DOHH2 (cell line): ENCODE results near the gene CYBRD1.
A peak's percentile ranks its signal among the peaks of the same experiment; 100 is the strongest.

Source experiments
- H3F3A ChIP-seq: fragments of 200-600 bp; sonication (generic), shearing (Covaris generic); 2 replicates; pipeline ENCODE4 v1.6.0; 2016; ENCODE audit warnings: antibody characterized with exemption, mild to moderate bottlenecking; ENCODE audit not compliant: control insufficient read depth, insufficient read depth
- H3K27ac ChIP-seq: fragments of 200-600 bp; sonication (generic); 2 replicates; pipeline ENCODE4 v1.5.1; 2014; ENCODE audit warnings: low read depth, mild to moderate bottlenecking, low read length, moderate library complexity
- H3K27me3 ChIP-seq: fragments of 200-600 bp; sonication (generic); 2 replicates; pipeline ENCODE4 v1.6.1; 2014; ENCODE audit warnings: mild to moderate bottlenecking, low read length, mixed read lengths; ENCODE audit not compliant: control insufficient read depth
- H3K36me3 ChIP-seq: fragments of 200-600 bp; sonication (generic); 2 replicates; pipeline ENCODE4 v1.6.1; 2014; ENCODE audit warnings: mild to moderate bottlenecking, low read length, moderate library complexity, mixed read lengths; ENCODE audit not compliant: control insufficient read depth
- H3K4me1 ChIP-seq: fragments of 200-600 bp; sonication (generic); 2 replicates; pipeline ENCODE4 v1.6.1; 2014; ENCODE audit warnings: mild to moderate bottlenecking, low read length, mixed read lengths; ENCODE audit not compliant: control insufficient read depth
- H3K4me2 ChIP-seq: fragments of 200-600 bp; sonication (generic); 2 replicates; pipeline ENCODE4 v1.6.0; 2014; ENCODE audit warnings: mild to moderate bottlenecking, low read length, moderate library complexity
- H3K4me3 ChIP-seq: fragments of 200-600 bp; sonication (generic); 2 replicates; pipeline ENCODE4 v1.5.1; 2014; ENCODE audit warnings: mild to moderate bottlenecking, low read length, mixed read lengths
- H3K79me2 ChIP-seq: fragments of 200-600 bp; sonication (generic); 2 replicates; pipeline ENCODE4 v1.6.1; 2014; ENCODE audit warnings: mild to moderate bottlenecking, low read length, mixed read lengths; ENCODE audit not compliant: control insufficient read depth
- H3K9me2 ChIP-seq: fragments of 200-600 bp; sonication (generic); replicated peaks from 2 replicates; pipeline ENCODE4 v1.6.1; 2014; ENCODE audit warnings: mild to moderate bottlenecking, low read length, mixed read lengths; ENCODE audit not compliant: control insufficient read depth
- H3K9me3 ChIP-seq: fragments of 200-600 bp; sonication (generic); 2 replicates; pipeline ENCODE4 v1.6.1; 2014; ENCODE audit warnings: antibody characterized with exemption, low read length, mixed read lengths; ENCODE audit not compliant: control insufficient read depth, insufficient read depth
- H4K20me1 ChIP-seq: fragments of 200-600 bp; sonication (generic); 2 replicates; pipeline ENCODE4 v1.6.0; 2014; ENCODE audit warnings: low read depth, mild to moderate bottlenecking, antibody characterized with exemption, low read length, moderate library complexity; ENCODE audit not compliant: control insufficient read depth, insufficient read depth
- CTCF ChIP-seq: fragments of 200-600 bp; sonication (generic); IDR thresholded peaks from one replicate; pipeline ENCODE4 v1.5.1; 2014; ENCODE audit warnings: antibody characterized with exemption, mild to moderate bottlenecking, low read depth, low read length; ENCODE audit not compliant: poor library complexity, severe bottlenecking
- EZH2phosphoT487 ChIP-seq: fragments of 200-600 bp; sonication (generic); IDR thresholded peaks from 2 replicates; pipeline ENCODE4 v1.6.1; 2017; ENCODE audit warnings: borderline replicate concordance, mild to moderate bottlenecking, antibody characterized with exemption, low read length, moderate library complexity, mixed read lengths

CYBRD1 gene

GRCh38 chr2:171522052-171522787 lies at the start of gene CYBRD1:
Gene CYBRD1, plus strand, starts transcription at chr2:171522474. Its CDS starts 72 bp downstream, at chr2:171522546.
- Histone ChIP-seq H3K9me2 (no peaks in the 10 kb centered on the region), H3K9me3 (no peaks in the 10 kb centered on the region), H3K27ac (no peak within 1 kb of the TSS), H3K4me3 (peak within 1 kb of the TSS; percentile 73), H3K79me2 (no peaks in the 10 kb centered on the region), H3K36me3 (no peaks in the 10 kb centered on the region), H3K4me2 (peak within 1 kb of the TSS; percentile 87), H3K4me1 (peaks cover 15% of the 10 kb centered on the region), H3K27me3 (peaks cover 58% of the 10 kb centered on the region), H3F3A (no peaks in the 10 kb centered on the region), H4K20me1 (no peaks in the 10 kb centered on the region)
- 0 out of 2 replicates have a peak, but pooled peaks have one; percentile 74 for TF ChIP-seq EZH2phosphoT487
- no peak for TF ChIP-seq CTCF

- TF ChIP-seq EZH2phosphoT487 (no peak), CTCF (no peak)
- Histone ChIP-seq H3K27ac (no peak overlapping the region), H3K9me3 (no peaks in the 10 kb centered on the region), H3K36me3 (peaks cover 63% of the 10 kb centered on the region), H3K4me2 (no peak overlapping the region), H3K4me1 (no peaks in the 10 kb centered on the region), H4K20me1 (no peaks in the 10 kb centered on the region), H3K27me3 (no peaks in the 10 kb centered on the region), H3K4me3 (no peak overlapping the region), H3F3A (no peaks in the 10 kb centered on the region), H3K79me2 (no peaks in the 10 kb centered on the region), H3K9me2 (no peaks in the 10 kb centered on the region)
Measured at GRCh38 chr2:171475979-171476378, 46.3 kb upstream of the CYBRD1 start.

- H3K9me2 ChIP-seq: no peaks in the 10 kb centered on the region
- H3K4me3 ChIP-seq: no peak overlapping the region
- H3F3A ChIP-seq: no peaks in the 10 kb centered on the region
- H3K4me2 ChIP-seq: no peak overlapping the region
- H3K4me1 ChIP-seq: no peaks in the 10 kb centered on the region
- TF ChIP-seq EZH2phosphoT487 (no peak), CTCF (no peak)
- H3K79me2 ChIP-seq: no peaks in the 10 kb centered on the region
- H4K20me1 ChIP-seq: no peaks in the 10 kb centered on the region
- H3K36me3 ChIP-seq: peaks cover 67% of the 10 kb centered on the region
- no peaks in the 10 kb centered on the region for H3K9me3 ChIP-seq
- H3K27ac ChIP-seq: no peak overlapping the region
- no peaks in the 10 kb centered on the region for H3K27me3 ChIP-seq
Measured at GRCh38 chr2:171478345-171478744, 43.9 kb upstream of the CYBRD1 start.
